Neuronal stem cell (in vitro differentiated cells): ENCODE measurements around the gene UMAD1.

Experiments
- DNase-seq: peaks from one replicate; pipeline ENCODE4 v3.0.0-alpha.2; 2013; ENCODE audit warnings: low spot score
- H2AFZ ChIP-seq: one replicate; pipeline ENCODE4 v1.6.1; 2013; ENCODE audit warnings: mild to moderate bottlenecking, low read length, inconsistent platforms
- H2AK5ac ChIP-seq: 2 replicates; pipeline ENCODE4 v1.6.1; 2013; ENCODE audit warnings: low read depth, mild to moderate bottlenecking, inconsistent platforms, low read length, moderate library complexity, mixed read lengths
- H2BK120ac ChIP-seq: 2 replicates; pipeline ENCODE4 v1.6.1; 2013; ENCODE audit warnings: low read depth, mild to moderate bottlenecking, inconsistent platforms, low read length, moderate library complexity, mixed read lengths
- H2BK12ac ChIP-seq: one replicate; pipeline ENCODE4 v1.6.1; 2013; ENCODE audit warnings: low read length, inconsistent platforms
- H2BK15ac ChIP-seq: 2 replicates; pipeline ENCODE4 v1.6.1; 2013; ENCODE audit warnings: mild to moderate bottlenecking, low read length, inconsistent platforms, mixed read lengths
- H2BK5ac ChIP-seq: one replicate; pipeline ENCODE4 v1.6.1; 2013; ENCODE audit warnings: inconsistent platforms, mild to moderate bottlenecking, low read length, moderate library complexity
- H3K14ac ChIP-seq: one replicate; pipeline ENCODE4 v1.6.1; 2013; ENCODE audit warnings: low read length, inconsistent platforms
- H3K18ac ChIP-seq: 2 replicates; pipeline ENCODE4 v1.6.1; 2013; ENCODE audit warnings: low read length, inconsistent platforms
- H3K23ac ChIP-seq: 2 replicates; pipeline ENCODE4 v1.6.1; 2013; ENCODE audit warnings: low read depth, mild to moderate bottlenecking, mixed read lengths, low read length, inconsistent platforms; ENCODE audit not compliant: poor library complexity
- H3K27ac ChIP-seq: replicated peaks from 3 replicates; pipeline ENCODE4 v1.5.1; 2013; ENCODE audit warnings: low read length, inconsistent platforms
- H3K27me3 ChIP-seq, 3 experiments: 2 replicates each; pipeline ENCODE4 v1.6.1; 2013; ENCODE audit warnings: low read length in 3 of 3, mild to moderate bottlenecking in 2 of 3, inconsistent platforms in 1 of 3, low read depth in 1 of 3, mixed read lengths in 1 of 3, moderate library complexity in 1 of 3; ENCODE audit not compliant: control insufficient read depth in 3 of 3, insufficient read depth in 3 of 3
- H3K36me3 ChIP-seq, 2 donors: replicated peaks in 1 of 2; 2 replicates each; pipeline ENCODE4 v1.6.1; 2013; ENCODE audit warnings: low read length in 2 of 2; ENCODE audit not compliant: control insufficient read depth in 2 of 2, insufficient read depth in 2 of 2
- H3K4ac ChIP-seq: 2 replicates; pipeline ENCODE4 v1.6.1; 2013; ENCODE audit warnings: inconsistent platforms, mild to moderate bottlenecking, low read length, moderate library complexity
- H3K4me1 ChIP-seq, 2 donors: 1 replicate in 1 of 2; 2 replicates in 1 of 2; pipeline ENCODE4 v1.6.1; 2013; ENCODE audit warnings: low read length in 2 of 2, low read depth in 1 of 2; ENCODE audit not compliant: control insufficient read depth in 2 of 2, insufficient read depth in 1 of 2
- H3K4me2 ChIP-seq: one replicate; pipeline ENCODE4 v1.6.1; 2013; ENCODE audit warnings: mild to moderate bottlenecking, low read length, inconsistent platforms; ENCODE audit not compliant: insufficient read depth, poor library complexity, severe bottlenecking
- H3K4me3 ChIP-seq, 2 donors: 2 replicates each; pipeline ENCODE4 v1.5.1; 2013; ENCODE audit warnings: low read length in 2 of 2, mild to moderate bottlenecking in 2 of 2, inconsistent platforms in 1 of 2, moderate library complexity in 1 of 2
- H3K79me1 ChIP-seq: one replicate; pipeline ENCODE4 v1.6.1; 2013; ENCODE audit warnings: low read depth, mild to moderate bottlenecking, inconsistent platforms, low read length, moderate library complexity
- H3K9ac ChIP-seq: one replicate; pipeline ENCODE4 v1.6.1; 2013; ENCODE audit warnings: mild to moderate bottlenecking, low read depth, low read length, inconsistent platforms; ENCODE audit not compliant: poor library complexity
- H3K9me3 ChIP-seq, 2 donors: replicated peaks in 1 of 2; 2 replicates each; pipeline versions ENCODE3 to v1.6.1; 2013; ENCODE audit warnings: low read length in 2 of 2, mild to moderate bottlenecking in 2 of 2, inconsistent platforms in 1 of 2, low read depth in 1 of 2, mixed read lengths in 1 of 2, moderate library complexity in 1 of 2; ENCODE audit not compliant: control insufficient read depth in 2 of 2, insufficient read depth in 1 of 2
- H4K8ac ChIP-seq: one replicate; pipeline ENCODE4 v1.6.1; 2013; ENCODE audit warnings: low read depth, mild to moderate bottlenecking, inconsistent platforms, low read length, moderate library complexity
- H4K91ac ChIP-seq: one replicate; pipeline ENCODE4 v1.6.1; 2013; ENCODE audit warnings: low read length, low read depth, mild to moderate bottlenecking, inconsistent platforms; ENCODE audit not compliant: poor library complexity
- WGBS, 2 donors: extraction: QIAGEN DNeasy Blood & Tissue Kit; methylation state at CpG; one replicate each; pipeline ENCODE4 v1.1.7; 2013; ENCODE audit warnings: missing lambda C conversion rate in 2 of 2, mixed read lengths in 1 of 2; ENCODE audit not compliant: insufficient read length in 2 of 2, insufficient replicate concordance in 1 of 2; ENCODE audit errors: extremely low coverage in 2 of 2; 5-methylcytosine and 5-hydroxymethylcytosine counted together

Gene UMAD1

DNA sequence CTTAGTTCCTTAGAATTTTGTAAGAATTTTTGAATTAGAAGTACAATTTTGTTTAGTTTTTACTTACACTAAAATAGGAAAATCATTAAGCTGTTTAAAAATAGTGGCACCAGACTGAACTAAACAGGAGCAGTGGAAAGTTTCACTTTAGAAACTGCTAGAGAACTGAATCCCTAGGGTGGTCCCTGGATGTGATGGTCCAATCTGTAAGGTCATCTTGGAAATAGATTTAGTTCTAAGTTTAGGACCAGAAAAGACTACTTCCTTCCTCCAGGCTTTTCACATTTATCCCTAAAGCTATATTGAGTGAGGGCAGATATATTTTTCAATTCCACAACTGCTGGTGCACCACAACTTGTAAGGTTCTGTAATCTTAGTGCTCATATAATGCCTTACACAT, 58.8 kb downstream of the UMAD1 start:
- H3K4me2 ChIP-seq = no peak overlapping the region
- no peak overlapping the region for H3K23ac ChIP-seq
- H2BK5ac ChIP-seq = no peak overlapping the region
- DNase-seq = no peak
- no peak overlapping the region for H3K18ac ChIP-seq
- no peak overlapping the region for H3K4ac ChIP-seq
- no peaks in the 10 kb centered on the region for H3K27me3 ChIP-seq
- H3K27ac ChIP-seq = no peak overlapping the region
- H2BK15ac ChIP-seq = no peak overlapping the region
- H3K9me3 ChIP-seq = peaks cover 0 to 3% of the 10 kb centered on the region in 2 donors
- no peak overlapping the region for H4K91ac ChIP-seq
- H3K36me3 ChIP-seq = no peaks in the 10 kb centered on the region
- no peak overlapping the region for H3K4me3 ChIP-seq
- H4K8ac ChIP-seq = no peak overlapping the region
- no peak overlapping the region for H3K9ac ChIP-seq
- H3K14ac ChIP-seq = no peak overlapping the region
- no peak overlapping the region for H2BK12ac ChIP-seq
- peaks cover 0 to 4% of the 10 kb centered on the region in 2 donors for H3K4me1 ChIP-seq
- no peak overlapping the region for H2BK120ac ChIP-seq
- no peak overlapping the region for H2AFZ ChIP-seq
- H3K79me1 ChIP-seq = no peaks in the 10 kb centered on the region
- H2AK5ac ChIP-seq = no peak overlapping the region

DNA sequence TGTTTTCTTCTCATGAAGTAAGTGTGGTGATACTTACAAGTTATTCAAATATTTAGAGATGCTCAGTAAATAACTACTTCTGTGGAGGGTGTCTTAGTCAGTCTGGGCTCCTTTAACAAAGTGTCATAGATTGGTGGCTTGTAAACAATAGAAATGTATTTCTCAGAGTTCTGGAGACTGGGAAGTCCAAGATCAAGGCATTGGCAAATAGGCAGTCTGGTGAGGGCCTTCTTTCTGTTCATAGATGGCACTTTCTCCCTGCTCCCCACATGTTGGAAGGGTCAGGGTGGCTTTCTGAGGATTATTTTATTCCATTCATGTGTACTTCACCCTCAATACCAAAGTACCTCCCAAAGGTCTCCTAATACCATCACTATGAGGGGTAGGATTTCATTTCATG, 59.4 kb downstream of the UMAD1 start:
- no peaks in the 10 kb centered on the region for H3K27me3 ChIP-seq
- no peak overlapping the region for H4K8ac ChIP-seq
- no peak overlapping the region for H3K27ac ChIP-seq
- no peaks in the 10 kb centered on the region for H3K79me1 ChIP-seq
- peaks cover 0 to 3% of the 10 kb centered on the region in 2 donors for H3K9me3 ChIP-seq
- no peak for DNase-seq
- H3K9ac ChIP-seq = no peak overlapping the region
- no peak overlapping the region for H3K23ac ChIP-seq
- no peak overlapping the region for H2BK12ac ChIP-seq
- H3K18ac ChIP-seq = no peak overlapping the region
- H2BK120ac ChIP-seq = no peak overlapping the region
- H3K4me3 ChIP-seq = no peak overlapping the region
- no peak overlapping the region for H2BK5ac ChIP-seq
- H2AFZ ChIP-seq = no peak overlapping the region
- no peak overlapping the region for H2AK5ac ChIP-seq
- no peak overlapping the region for H3K4ac ChIP-seq
- no peak overlapping the region for H3K4me2 ChIP-seq
- H3K14ac ChIP-seq = no peak overlapping the region
- H3K4me1 ChIP-seq = peaks cover 0 to 8% of the 10 kb centered on the region in 2 donors
- no peaks in the 10 kb centered on the region for H3K36me3 ChIP-seq
- no peak overlapping the region for H4K91ac ChIP-seq
- no peak overlapping the region for H2BK15ac ChIP-seq

DNA sequence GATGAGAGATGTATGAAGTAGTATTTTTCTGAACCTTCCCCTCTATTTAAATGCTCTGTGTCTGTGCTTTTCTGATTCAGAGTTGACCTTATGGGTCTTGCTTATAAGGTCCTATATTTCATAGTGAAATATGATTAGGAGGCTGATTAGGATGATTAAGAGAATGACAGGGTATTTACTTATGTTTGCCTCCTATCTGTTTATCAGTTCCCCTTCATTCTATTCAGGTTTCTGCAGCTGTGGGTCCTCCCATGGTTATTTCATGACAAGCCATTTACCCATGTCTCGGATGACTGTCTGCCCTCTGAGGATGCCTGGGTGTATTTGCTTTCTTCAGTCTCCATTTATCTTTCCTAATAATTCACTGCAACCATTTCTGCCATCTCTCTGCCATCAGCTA, 61.0 kb downstream of the UMAD1 start:
- Histone ChIP-seq H3K4ac (no peak overlapping the region), H3K9me3 (peaks cover 0 to 3% of the 10 kb centered on the region in 2 donors), H3K79me1 (no peaks in the 10 kb centered on the region), H3K18ac (no peak overlapping the region), H3K4me1 (peaks cover 0 to 5% of the 10 kb centered on the region in 2 donors), H2AK5ac (no peak overlapping the region), H2AFZ (no peak overlapping the region), H4K91ac (no peak overlapping the region), H3K4me3 (no peak overlapping the region), H3K27me3 (no peaks in the 10 kb centered on the region), H3K27ac (no peak overlapping the region), H3K4me2 (no peak overlapping the region), H3K23ac (no peak overlapping the region), H4K8ac (no peak overlapping the region), H2BK15ac (no peak overlapping the region), H2BK5ac (no peak overlapping the region), H3K14ac (no peak overlapping the region), H2BK12ac (no peak overlapping the region), H2BK120ac (no peak overlapping the region), H3K36me3 (no peaks in the 10 kb centered on the region), H3K9ac (no peak overlapping the region)
- no peak for DNase-seq
- WGBS, 2 donors = no CpG with 5 or more reads among the region's 1 CpG

DNA sequence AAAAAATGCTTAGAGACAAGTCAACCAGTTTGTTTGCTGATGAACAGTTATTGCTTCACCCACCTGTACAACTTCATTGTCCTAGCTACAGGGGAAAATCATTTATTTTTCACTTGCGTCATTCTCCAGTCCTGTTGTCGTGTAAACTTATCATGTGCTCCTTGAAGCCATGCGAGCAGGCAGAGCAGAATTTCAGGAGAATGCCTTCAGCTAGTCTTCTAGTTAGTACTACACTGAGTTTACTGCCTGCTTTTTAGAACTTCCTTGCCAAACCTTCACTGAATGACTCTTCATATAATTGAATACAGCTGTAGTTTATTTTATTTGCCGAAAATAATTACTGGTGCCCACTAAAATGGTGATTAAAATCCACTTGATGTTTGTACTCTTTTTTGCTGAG, 62.3 kb downstream of the UMAD1 start:
- H4K91ac ChIP-seq = no peak overlapping the region
- DNase-seq = no peak

More for the DNA sequence above, 62.3 kb downstream of the UMAD1 start:
- H3K27me3 ChIP-seq = no peaks in the 10 kb centered on the region
- no peak overlapping the region for H3K23ac ChIP-seq
- no peak overlapping the region for H3K14ac ChIP-seq
- no peak overlapping the region for H2BK12ac ChIP-seq
- no peak overlapping the region for H3K4me2 ChIP-seq
- WGBS, 2 donors = no CpG with 5 or more reads among the region's 4 CpGs
- H3K79me1 ChIP-seq = no peaks in the 10 kb centered on the region
- no peak overlapping the region for H2BK5ac ChIP-seq
- H3K4me1 ChIP-seq = peaks cover under 1 to 17% of the 10 kb centered on the region in 2 donors
- no peak overlapping the region for H3K18ac ChIP-seq
- no peak overlapping the region for H3K4me3 ChIP-seq
- no peaks in the 10 kb centered on the region for H3K36me3 ChIP-seq
- no peak overlapping the region for H2BK15ac ChIP-seq
- peaks cover 0 to 3% of the 10 kb centered on the region in 2 donors for H3K9me3 ChIP-seq
- no peak overlapping the region for H2BK120ac ChIP-seq
- H2AK5ac ChIP-seq = no peak overlapping the region
- no peak overlapping the region for H3K27ac ChIP-seq
- H3K9ac ChIP-seq = no peak overlapping the region
- no peak overlapping the region for H2AFZ ChIP-seq
- H4K8ac ChIP-seq = no peak overlapping the region
- no peak overlapping the region for H3K4ac ChIP-seq
